ENCODE measurements around the gene NMT1. TPM values are rescaled to one million over a fixed set of nuclear protein-coding genes. Genes with fewer than 3 reads are reported as not detected.
A peak's percentile ranks its signal among the peaks of the same experiment; 100 is the strongest.

Gene NMT1
- total RNA-seq, 1 donor from 2014 or later, result 98.8 TPM

GRCh38 chr17:45144199-45145034 lies 83.3 kb downstream of the NMT1 start:
- no peak for TF ChIP-seq CTCF (conservative IDR thresholded peaks at IDR 0.05)
- Mint-ChIP-seq H3K4me1 (ENCODE audit: unreplicated experiment) (peaks cover 24% of the 10 kb centered on the region), H3K27ac (peak overlapping the region; percentile 50), H3K27me3 (peaks cover 10% of the 10 kb centered on the region), H3K36me3 (peaks cover 4% of the 10 kb centered on the region), H3K9me3 (no peaks in the 10 kb centered on the region), H3K4me3 (peak overlapping the region; percentile 64)
- DNase-seq (ENCODE audit: extremely low spot score, unreplicated experiment), result no peak

- Mint-ChIP-seq H3K27me3 (peaks cover 10% of the 10 kb centered on the region), H3K4me1 (ENCODE audit: unreplicated experiment) (peaks cover 24% of the 10 kb centered on the region), H3K27ac (no peak overlapping the region), H3K36me3 (peaks cover 4% of the 10 kb centered on the region), H3K4me3 (peak overlapping the region; percentile 62), H3K9me3 (no peaks in the 10 kb centered on the region)
- TF ChIP-seq CTCF (conservative IDR thresholded peaks at IDR 0.05), result no peak
- no peak for DNase-seq (ENCODE audit: extremely low spot score, unreplicated experiment)
Measured at GRCh38 chr17:45145035-45145389, 83.9 kb downstream of the NMT1 start.

GRCh38 chr17:45146166-45146565 lies 85.0 kb downstream of the NMT1 start:
- H3K4me3 Mint-ChIP-seq, result peak overlapping the region; percentile 93
- H3K27me3 Mint-ChIP-seq, result peaks cover 10% of the 10 kb centered on the region
- no peaks in the 10 kb centered on the region for H3K9me3 Mint-ChIP-seq
- peak overlapping the region; percentile 100 for H3K27ac Mint-ChIP-seq
- peaks cover 32% of the 10 kb centered on the region for H3K4me1 Mint-ChIP-seq (ENCODE audit: unreplicated experiment)
- no peak for DNase-seq (ENCODE audit: extremely low spot score, unreplicated experiment)
- no peak for TF ChIP-seq CTCF (conservative IDR thresholded peaks at IDR 0.05)
- H3K36me3 Mint-ChIP-seq, result peaks cover 4% of the 10 kb centered on the region

- Mint-ChIP-seq H3K36me3 (peaks cover 4% of the 10 kb centered on the region), H3K4me3 (peak overlapping the region; percentile 93), H3K27me3 (peaks cover 10% of the 10 kb centered on the region), H3K27ac (peak overlapping the region; percentile 100), H3K9me3 (no peaks in the 10 kb centered on the region), H3K4me1 (ENCODE audit: unreplicated experiment) (peaks cover 35% of the 10 kb centered on the region)
- no peak for DNase-seq (ENCODE audit: extremely low spot score, unreplicated experiment)
- TF ChIP-seq CTCF (conservative IDR thresholded peaks at IDR 0.05), result no peak
Measured at GRCh38 chr17:45146592-45146889, 85.4 kb downstream of the NMT1 start.

- TF ChIP-seq CTCF (conservative IDR thresholded peaks at IDR 0.05), result no peak
- H3K4me3 Mint-ChIP-seq, result peak overlapping the region; percentile 93
- H3K27ac Mint-ChIP-seq, result peak overlapping the region; percentile 100
- no peak for DNase-seq (ENCODE audit: extremely low spot score, unreplicated experiment)
- peaks cover 4% of the 10 kb centered on the region for H3K36me3 Mint-ChIP-seq
- peaks cover 40% of the 10 kb centered on the region for H3K4me1 Mint-ChIP-seq (ENCODE audit: unreplicated experiment)
- no peaks in the 10 kb centered on the region for H3K9me3 Mint-ChIP-seq
- H3K27me3 Mint-ChIP-seq, result peaks cover 10% of the 10 kb centered on the region
Measured at GRCh38 chr17:45146890-45147580, 85.9 kb downstream of the NMT1 start.

All from type B pancreatic cell (in vitro differentiated cells).